Ovary (tissue), 3 donors: ENCODE results near the gene OR4D1.

Experiments
- POLR2A ChIP-seq: fragments of 450-650 bp; IDR thresholded peaks from one replicate; pipeline ENCODE4 v1.6.1; 2017; ENCODE audit warnings: antibody characterized with exemption, mild to moderate bottlenecking, moderate library complexity
- TF ChIP-seq, protein P1 (sequence below), 3 donors: fragments of 450-650 bp in 2 of 3; fragments of 200-600 bp in 1 of 3; IDR thresholded peaks; one replicate each; pipeline versions ENCODE4 v1.5.1 to v1.8.0; 2016 to 2022; ENCODE audit warnings: antibody characterized with exemption in 3 of 3, mild to moderate bottlenecking in 1 of 3
- donor health status: DM: no; HTN: no; CAD: no.

DNA sequence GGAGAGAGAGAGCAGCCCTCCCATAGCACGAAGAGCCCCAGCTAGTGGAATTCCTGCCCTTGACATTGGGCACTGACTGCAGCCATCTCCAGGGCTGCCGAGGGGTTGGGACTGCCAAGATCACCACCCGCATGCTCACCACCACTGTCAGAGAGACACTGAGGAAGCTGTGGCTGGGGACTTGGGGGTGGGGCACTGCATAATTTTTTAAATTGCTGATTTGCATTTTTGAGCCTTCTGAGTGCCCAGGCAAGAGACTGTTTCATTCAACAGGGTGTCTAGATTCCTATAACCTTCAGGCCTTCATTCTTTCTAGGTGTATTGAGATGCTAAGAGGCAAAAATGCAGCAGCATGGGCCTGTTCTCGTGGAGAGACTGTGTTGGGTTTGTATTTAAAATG lies 35.3 kb downstream of the OR4D1 start:
- TF ChIP-seq, protein P1, sequence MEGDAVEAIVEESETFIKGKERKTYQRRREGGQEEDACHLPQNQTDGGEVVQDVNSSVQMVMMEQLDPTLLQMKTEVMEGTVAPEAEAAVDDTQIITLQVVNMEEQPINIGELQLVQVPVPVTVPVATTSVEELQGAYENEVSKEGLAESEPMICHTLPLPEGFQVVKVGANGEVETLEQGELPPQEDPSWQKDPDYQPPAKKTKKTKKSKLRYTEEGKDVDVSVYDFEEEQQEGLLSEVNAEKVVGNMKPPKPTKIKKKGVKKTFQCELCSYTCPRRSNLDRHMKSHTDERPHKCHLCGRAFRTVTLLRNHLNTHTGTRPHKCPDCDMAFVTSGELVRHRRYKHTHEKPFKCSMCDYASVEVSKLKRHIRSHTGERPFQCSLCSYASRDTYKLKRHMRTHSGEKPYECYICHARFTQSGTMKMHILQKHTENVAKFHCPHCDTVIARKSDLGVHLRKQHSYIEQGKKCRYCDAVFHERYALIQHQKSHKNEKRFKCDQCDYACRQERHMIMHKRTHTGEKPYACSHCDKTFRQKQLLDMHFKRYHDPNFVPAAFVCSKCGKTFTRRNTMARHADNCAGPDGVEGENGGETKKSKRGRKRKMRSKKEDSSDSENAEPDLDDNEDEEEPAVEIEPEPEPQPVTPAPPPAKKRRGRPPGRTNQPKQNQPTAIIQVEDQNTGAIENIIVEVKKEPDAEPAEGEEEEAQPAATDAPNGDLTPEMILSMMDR (IDR thresholded peaks at IDR 0.05) = no peak
- TF ChIP-seq POLR2A = no peak
